Measurements from ENCODE around the gene LEF1. TPM values are rescaled to one million over a fixed set of nuclear protein-coding genes. Genes with fewer than 3 reads are reported as not detected.

The LEF1 gene
- total RNA-seq, 2 donors from 2014 or later: 22.4 to 26.8 TPM

- intact Hi-C loops (cut with DNase I): no loop called here
- H3K27ac ChIP-seq: no peak overlapping the region
- no peaks in the 10 kb centered on the region for H3K9me3 ChIP-seq
- H3K4me1 ChIP-seq (replicated peaks): no peaks in the 10 kb centered on the region
- H3K36me3 ChIP-seq: no peaks in the 10 kb centered on the region
- no peaks in the 10 kb centered on the region for H3K27me3 ChIP-seq (replicated peaks; ENCODE audit: insufficient read depth)
- no peak overlapping the region for H3K4me3 ChIP-seq
- no peak for DNase-seq (ENCODE audit: low spot score)
- no peak for TF ChIP-seq POLR2AphosphoS5 (IDR thresholded peaks at IDR 0.05)
- TF ChIP-seq POLR2A (IDR thresholded peaks at IDR 0.05): no peak
- TF ChIP-seq CTCF (IDR thresholded peaks at IDR 0.05): no peak
- 75% methylated on average over 5 of the region's 5 CpGs for WGBS
Measured at GRCh38 chr4:108110450-108110849, 58.3 kb downstream of the LEF1 start.

GRCh38 chr4:108109997-108110416 is 58.7 kb downstream of the LEF1 start:
- 68% methylated on average over 2 of the region's 2 CpGs for WGBS
- Histone ChIP-seq H3K4me3 (no peak overlapping the region), H3K27me3 (replicated peaks; ENCODE audit: insufficient read depth) (no peaks in the 10 kb centered on the region), H3K27ac (no peak overlapping the region), H3K36me3 (no peaks in the 10 kb centered on the region), H3K4me1 (replicated peaks) (no peaks in the 10 kb centered on the region), H3K9me3 (no peaks in the 10 kb centered on the region)
- DNase-seq (ENCODE audit: low spot score): no peak
- TF ChIP-seq POLR2AphosphoS5 (IDR thresholded peaks at IDR 0.05) (no peak), POLR2A (IDR thresholded peaks at IDR 0.05) (no peak), CTCF (IDR thresholded peaks at IDR 0.05) (no peak)
- intact Hi-C loops (cut with DNase I): no loop called here

DNA sequence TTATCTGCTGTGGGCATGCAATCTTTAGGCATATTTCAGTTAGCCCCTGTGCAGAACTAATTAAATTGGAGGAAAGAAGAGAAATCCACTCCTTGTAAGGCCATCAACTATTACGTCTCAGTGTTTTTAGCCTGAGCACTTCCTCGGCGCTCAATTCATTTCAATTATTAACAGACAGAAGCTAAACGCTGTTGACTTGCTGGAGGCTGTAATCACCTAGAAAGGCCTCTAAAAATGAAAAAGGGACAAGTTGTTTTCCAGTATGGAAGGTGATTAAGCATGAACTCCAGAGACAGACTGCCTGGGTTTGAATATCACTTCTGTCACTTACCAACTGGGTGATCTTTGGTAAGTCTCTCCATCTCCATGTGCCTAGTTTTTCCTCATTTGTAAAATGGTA is 59.6 kb downstream of the LEF1 start:
- TF ChIP-seq CTCF (IDR thresholded peaks at IDR 0.05) (no peak), POLR2AphosphoS5 (IDR thresholded peaks at IDR 0.05) (no peak), POLR2A (IDR thresholded peaks at IDR 0.05) (no peak)
- H3K9me3 ChIP-seq: no peaks in the 10 kb centered on the region
- H3K36me3 ChIP-seq: no peaks in the 10 kb centered on the region
- no peak overlapping the region for H3K27ac ChIP-seq
- no peak overlapping the region for H3K4me3 ChIP-seq
- DNase-seq (ENCODE audit: low spot score): no peak
- WGBS: 86% methylated on average over 4 of the region's 4 CpGs
- intact Hi-C loops (cut with DNase I): no loop called here
- H3K27me3 ChIP-seq (replicated peaks; ENCODE audit: insufficient read depth): no peaks in the 10 kb centered on the region
- H3K4me1 ChIP-seq (replicated peaks): no peaks in the 10 kb centered on the region

DNA sequence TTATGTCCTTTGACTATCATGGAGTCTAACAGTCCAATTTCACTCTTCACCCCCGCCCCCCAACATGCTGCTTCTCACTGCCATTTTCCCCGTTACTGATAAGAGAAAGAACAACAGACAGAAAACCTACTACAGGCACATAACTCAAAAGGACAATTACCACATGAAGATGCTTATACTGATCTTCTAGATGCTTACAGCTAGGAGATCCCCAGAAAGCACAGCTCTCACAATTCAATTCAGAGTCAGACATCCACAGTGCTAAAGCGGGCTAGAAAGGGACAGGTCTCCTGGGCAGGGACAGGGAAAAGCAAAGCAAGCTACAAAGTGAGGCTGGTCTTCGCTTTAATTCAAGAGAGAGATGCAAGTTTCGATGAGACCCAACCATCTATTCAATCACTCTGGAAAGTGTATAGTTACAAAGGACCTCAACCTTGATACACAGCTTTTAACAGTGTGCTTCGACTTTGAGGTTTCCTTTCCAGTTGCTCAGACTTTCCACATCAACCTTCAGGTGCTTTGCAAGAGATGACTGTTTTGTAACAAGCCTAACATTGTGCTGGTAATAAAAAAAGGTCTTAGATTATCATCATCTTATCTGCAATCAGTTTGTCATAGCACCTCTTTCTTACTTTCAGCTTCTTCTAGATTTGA is 60.9 kb downstream of the LEF1 start:
- no peaks in the 10 kb centered on the region for H3K4me1 ChIP-seq (replicated peaks)
- no peaks in the 10 kb centered on the region for H3K36me3 ChIP-seq
- TF ChIP-seq CTCF (IDR thresholded peaks at IDR 0.05) (no peak), POLR2A (IDR thresholded peaks at IDR 0.05) (no peak), POLR2AphosphoS5 (IDR thresholded peaks at IDR 0.05) (no peak)
- WGBS: 80% methylated on average over 6 of the region's 6 CpGs
- DNase-seq (ENCODE audit: low spot score): no peak
- H3K27ac ChIP-seq: no peak overlapping the region
- intact Hi-C loops (cut with DNase I): no loop called here
- no peak overlapping the region for H3K4me3 ChIP-seq
- no peaks in the 10 kb centered on the region for H3K9me3 ChIP-seq
- no peaks in the 10 kb centered on the region for H3K27me3 ChIP-seq (replicated peaks; ENCODE audit: insufficient read depth)

DNA sequence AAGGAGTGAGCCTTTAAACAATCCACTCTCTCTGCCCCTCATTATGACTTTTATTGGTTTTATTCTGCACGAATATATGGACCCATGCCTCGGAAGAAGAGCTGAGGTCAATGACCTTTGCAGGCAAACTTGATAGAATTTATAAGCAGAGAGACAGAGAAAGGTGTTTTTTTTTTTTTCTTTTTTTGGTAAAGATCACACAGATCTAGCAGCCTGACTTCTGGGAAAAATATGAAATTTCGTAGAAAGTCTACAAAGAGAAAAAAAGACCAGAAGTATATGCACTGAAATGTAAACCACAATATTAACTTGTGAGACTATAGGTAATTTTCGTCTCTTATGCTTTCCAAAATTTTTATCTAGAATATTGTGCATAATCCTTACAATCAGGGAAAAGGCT is 61.6 kb downstream of the LEF1 start:
- H3K36me3 ChIP-seq: no peaks in the 10 kb centered on the region
- H3K4me1 ChIP-seq (replicated peaks): no peaks in the 10 kb centered on the region
- no peak overlapping the region for H3K4me3 ChIP-seq
- H3K9me3 ChIP-seq: no peaks in the 10 kb centered on the region
- 58% methylated on average over 4 of the region's 4 CpGs for WGBS
- intact Hi-C loops (cut with DNase I): no loop called here
- no peaks in the 10 kb centered on the region for H3K27me3 ChIP-seq (replicated peaks; ENCODE audit: insufficient read depth)
- TF ChIP-seq POLR2A (IDR thresholded peaks at IDR 0.05) (no peak), CTCF (IDR thresholded peaks at IDR 0.05) (no peak), POLR2AphosphoS5 (IDR thresholded peaks at IDR 0.05) (no peak)
- no peak for DNase-seq (ENCODE audit: low spot score)
- no peak overlapping the region for H3K27ac ChIP-seq

Data from prostate gland (tissue), 2 donors.